Measurements from ENCODE around the gene CCDC117. TPM values are rescaled to one million over a fixed set of nuclear protein-coding genes. Genes with fewer than 3 reads are reported as not detected.
A peak's percentile ranks its signal among the peaks of the same experiment; 100 is the strongest.

Gene CCDC117
- total and polyA plus RNA-seq, 7 experiments from 2014 or later, result 8.7 to 33.5 (median 19.7) TPM

DNA sequence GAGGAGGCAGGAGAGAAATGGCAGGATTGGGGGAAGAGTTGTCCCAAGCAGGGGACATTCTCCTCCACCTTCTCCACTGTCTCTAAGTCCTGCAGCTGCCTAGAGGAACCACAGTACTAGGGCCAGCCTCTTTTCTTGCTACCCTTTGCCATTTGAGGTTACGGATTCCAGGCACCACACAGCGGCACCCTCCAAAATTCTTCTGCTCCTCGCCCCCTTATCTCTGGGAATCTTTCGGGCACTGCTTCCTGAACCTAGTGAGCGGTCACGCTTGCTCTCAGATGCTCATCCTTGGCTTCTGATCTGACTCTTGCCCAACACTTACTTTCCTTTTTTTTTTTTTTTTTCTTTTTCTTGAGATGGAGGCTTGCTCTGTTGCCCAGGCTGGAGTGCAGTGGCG, 54.4 kb downstream of the CCDC117 start:
- DNase-seq (no peak), ATAC-seq (no peak)
- no peak overlapping the region for H3K27ac ChIP-seq (ENCODE audit: low read depth, low read length)
- H3K4me1 ChIP-seq (ENCODE audit: control insufficient read depth in 2 of 2, insufficient read depth in 2 of 2, low read length in 2 of 2), result peaks cover 13 to 27% of the 10 kb centered on the region in 2 donors
- peaks cover 0 to 42% (median 7%) of the 10 kb centered on the region in 5 donors for H3K36me3 Mint-ChIP-seq
- H3K27me3 ChIP-seq (ENCODE audit: control insufficient read depth in 2 of 2, insufficient read depth in 2 of 2, low read length in 2 of 2), result no peaks in the 10 kb centered on the region
- peak overlapping the region in 1 of 9 donors; percentile 62 for H3K27ac Mint-ChIP-seq
- ChIA-PET CTCF (interaction anchor here (0.6 to 6.0 kb wide), 3 partner anchors 24 to 226 kb away, joined by 4 to 82 read pairs (median 34); no protein-coding TSS in a partner anchor), POLR2A (interaction anchor here (2.5 kb wide), 1 partner anchor 37 kb away, joined by 15 read pairs; no protein-coding TSS in a partner anchor)
- no peaks in the 10 kb centered on the region for H3K36me3 ChIP-seq (ENCODE audit: control insufficient read depth in 2 of 3, insufficient read depth in 3 of 3, low read length in 3 of 3)
- H3K9me3 ChIP-seq (ENCODE audit: control insufficient read depth in 2 of 3, low read length in 3 of 3), result no peaks in the 10 kb centered on the region
- no peaks in the 10 kb centered on the region for H3K27me3 Mint-ChIP-seq
- intact Hi-C loops (cut with micrococcal nuclease), result loop anchor here in 1 of 2 donors (5.0 kb wide), 1 partner anchor 805 kb away; no protein-coding TSS in a partner anchor
- H3K9me3 Mint-ChIP-seq, result no peaks in the 10 kb centered on the region
- no peak overlapping the region for H3K4me3 Mint-ChIP-seq
- H3K4me3 ChIP-seq (ENCODE audit: low read length), result no peak overlapping the region
- peaks cover 25 to 58% (median 40%) of the 10 kb centered on the region in 7 donors for H3K4me1 Mint-ChIP-seq

DNA sequence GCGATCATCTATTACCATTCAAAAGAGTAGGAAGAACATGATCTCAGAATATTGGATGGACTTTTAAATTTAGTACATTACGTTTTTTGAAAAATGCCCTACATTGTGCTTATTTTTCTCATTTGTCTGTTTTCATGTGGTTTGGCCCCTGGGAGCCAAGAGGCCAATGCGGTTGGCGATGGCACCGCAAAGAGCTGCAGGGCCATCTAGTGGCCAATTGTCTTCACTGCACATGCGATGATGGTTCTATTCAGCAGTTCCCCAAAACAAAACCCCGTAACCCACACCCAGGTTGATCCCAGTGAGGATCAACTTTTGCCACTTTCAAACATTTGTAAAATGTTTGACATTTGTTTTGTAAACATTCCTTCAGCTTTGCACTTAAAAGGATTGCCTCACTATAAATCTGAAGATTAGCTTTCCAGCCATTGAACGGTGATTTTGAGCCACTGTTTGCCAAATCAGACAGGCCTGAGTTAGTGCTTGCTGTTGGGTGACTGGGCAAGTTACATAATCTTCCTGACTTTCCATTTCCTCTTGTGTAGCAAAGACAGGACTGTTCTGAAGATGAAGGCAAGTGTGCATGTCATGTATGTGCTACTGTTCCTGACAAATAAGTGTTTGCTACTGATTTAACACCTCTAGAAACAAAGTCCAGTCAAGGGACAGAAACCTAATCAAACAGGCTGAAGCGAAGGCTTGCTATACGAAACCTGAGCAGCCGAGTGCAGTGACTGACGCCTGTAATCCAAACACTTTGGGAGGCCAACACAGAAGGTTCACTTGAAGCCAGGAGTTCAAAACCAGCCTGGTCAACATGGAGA, 57.1 kb downstream of the CCDC117 start:
- Histone ChIP-seq H3K36me3 (ENCODE audit: control insufficient read depth in 2 of 3, insufficient read depth in 3 of 3, low read length in 3 of 3) (no peaks in the 10 kb centered on the region), H3K27me3 (ENCODE audit: control insufficient read depth in 2 of 2, insufficient read depth in 2 of 2, low read length in 2 of 2) (no peaks in the 10 kb centered on the region), H3K4me3 (ENCODE audit: low read length) (no peak overlapping the region), H3K9me3 (ENCODE audit: control insufficient read depth in 2 of 3, low read length in 3 of 3) (no peaks in the 10 kb centered on the region), H3K4me1 (ENCODE audit: control insufficient read depth in 2 of 2, insufficient read depth in 2 of 2, low read length in 2 of 2) (peaks cover 6 to 7% of the 10 kb centered on the region in 2 donors), H3K27ac (ENCODE audit: low read depth, low read length) (no peak overlapping the region)
- ChIA-PET POLR2A (interaction anchor here (1.3 to 3.5 kb wide), 8 partner anchors 22 to 229 kb away, joined by 3 to 46 read pairs (median 15); partner anchors contain the start of gene XBP1), CTCF (interaction anchor here (0.6 to 6.0 kb wide), 24 partner anchors 10 to 626 kb away, joined by 3 to 82 read pairs (median 4); partner anchors contain the start of genes KREMEN1 and XBP1)
- ATAC-seq, result peak; percentile 95
- Mint-ChIP-seq H3K4me3 (peak overlapping the region; percentile 39 to 75 (median 59)), H3K36me3 (peaks cover 0 to 41% (median 5%) of the 10 kb centered on the region in 5 donors), H3K27me3 (no peaks in the 10 kb centered on the region), H3K27ac (peak overlapping the region in 6 of 9 donors; percentile 33 to 87 (median 66)), H3K9me3 (no peaks in the 10 kb centered on the region), H3K4me1 (peaks cover 8 to 44% (median 27%) of the 10 kb centered on the region in 7 donors)
- peak; percentile 50 to 74 (median 69) for DNase-seq
- intact Hi-C loops (cut with micrococcal nuclease), result loop anchor here (1.0 to 5.0 kb wide), 7 partner anchors 27 to 807 kb away; partner anchors contain the start of genes CCDC117 (in 1 of the 2) and HSCB (in 1 of the 2)

DNA sequence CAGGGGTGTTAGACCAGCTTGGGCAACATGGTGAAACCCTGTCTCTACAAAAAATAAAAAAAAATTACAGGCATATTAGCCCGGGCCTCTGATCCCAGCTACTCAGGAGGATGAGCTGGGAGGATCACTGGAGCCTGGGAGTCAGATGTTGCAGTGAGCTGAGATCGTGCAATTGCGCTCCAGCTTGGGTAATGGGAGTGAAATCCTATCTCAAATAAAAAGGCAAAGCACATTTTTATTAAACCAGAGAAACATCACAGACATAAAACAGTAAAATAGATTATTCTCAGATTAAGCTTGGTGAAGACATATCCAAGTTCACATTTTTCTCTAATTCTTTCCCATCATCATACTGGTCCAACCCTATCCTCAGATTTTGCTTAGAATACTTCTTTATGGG, 57.9 kb downstream of the CCDC117 start:
- CTCF ChIA-PET, result interaction anchor here (0.6 to 6.0 kb wide), 8 partner anchors 26 to 230 kb away, joined by 3 to 82 read pairs (median 4); partner anchors contain the start of gene XBP1
- H3K4me1 ChIP-seq (ENCODE audit: control insufficient read depth in 2 of 2, insufficient read depth in 2 of 2, low read length in 2 of 2), result peaks cover 6 to 7% of the 10 kb centered on the region in 2 donors
- H3K4me1 Mint-ChIP-seq, result peaks cover 8 to 40% (median 22%) of the 10 kb centered on the region in 7 donors
- POLR2A ChIA-PET, result interaction anchor here (1.3 to 3.5 kb wide), 5 partner anchors 22 to 230 kb away, joined by 4 to 46 read pairs (median 15); partner anchors contain the start of gene XBP1
- H3K36me3 ChIP-seq (ENCODE audit: control insufficient read depth in 2 of 3, insufficient read depth in 3 of 3, low read length in 3 of 3), result no peaks in the 10 kb centered on the region
- H3K36me3 Mint-ChIP-seq, result peaks cover 3 to 38% (median 8%) of the 10 kb centered on the region in 5 donors
- no peak overlapping the region for H3K4me3 ChIP-seq (ENCODE audit: low read length)
- H3K4me3 Mint-ChIP-seq, result no peak overlapping the region
- H3K27me3 ChIP-seq (ENCODE audit: control insufficient read depth in 2 of 2, insufficient read depth in 2 of 2, low read length in 2 of 2), result no peaks in the 10 kb centered on the region
- H3K9me3 Mint-ChIP-seq, result no peaks in the 10 kb centered on the region
- H3K9me3 ChIP-seq (ENCODE audit: control insufficient read depth in 2 of 3, low read length in 3 of 3), result no peaks in the 10 kb centered on the region
- intact Hi-C loops (cut with micrococcal nuclease), result no loop called here
- H3K27me3 Mint-ChIP-seq, result no peaks in the 10 kb centered on the region
- H3K27ac Mint-ChIP-seq, result no peak overlapping the region
- ATAC-seq (no peak), DNase-seq (no peak)
- H3K27ac ChIP-seq (ENCODE audit: low read depth, low read length), result no peak overlapping the region

DNA sequence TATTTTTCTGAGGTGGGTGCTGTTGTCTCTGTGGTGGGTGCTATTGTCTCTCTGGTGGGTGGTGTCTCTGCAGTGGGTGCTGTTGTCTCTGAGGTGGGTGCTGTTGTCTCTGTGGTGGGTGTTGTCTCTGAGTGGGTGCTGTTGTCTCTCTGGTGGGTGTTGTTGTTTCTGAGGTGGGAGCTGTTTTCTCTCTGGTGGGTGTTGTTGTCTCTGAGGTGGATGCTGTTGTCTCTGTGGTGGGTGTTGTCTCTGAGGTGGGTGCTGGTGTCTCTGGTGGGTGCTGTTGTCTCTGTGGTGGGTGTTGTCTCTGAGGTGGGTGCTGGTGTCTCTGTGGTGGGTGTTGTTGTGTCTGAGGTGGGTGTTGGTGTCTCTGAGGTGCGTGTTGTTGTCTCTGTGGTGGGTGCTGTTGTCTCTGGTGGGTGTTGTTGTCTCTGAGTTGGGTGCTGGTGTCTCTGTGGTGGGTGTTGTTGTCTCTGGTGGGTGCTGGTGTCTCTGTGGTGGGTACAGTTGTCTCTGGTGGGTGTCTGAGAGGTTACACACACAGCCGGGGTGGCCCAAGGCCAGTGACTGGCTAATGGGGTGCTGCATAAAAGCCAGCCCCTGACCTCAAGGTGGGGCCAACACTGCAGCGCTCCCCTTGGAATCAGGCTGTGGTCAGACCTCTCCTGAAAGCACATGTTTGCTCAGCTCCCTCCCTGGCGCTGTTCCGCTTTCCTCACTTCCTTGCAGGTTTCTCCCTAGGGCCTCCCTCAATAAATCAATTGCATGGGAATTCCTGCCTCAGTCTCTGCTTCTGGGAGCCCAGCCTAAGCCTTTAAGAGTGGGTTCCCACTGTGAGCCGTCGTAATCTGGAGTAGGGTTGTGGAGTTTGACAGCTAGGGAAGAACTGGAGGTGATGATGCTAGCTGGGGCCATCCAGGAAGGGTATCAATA, 58.9 kb downstream of the CCDC117 start:
- peak overlapping the region in 1 of 9 donors; percentile 74 for H3K27ac Mint-ChIP-seq
- POLR2A ChIA-PET, result interaction anchor here (3.1 kb wide), 1 partner anchor 231 kb away, joined by 15 read pairs; no protein-coding TSS in a partner anchor
- H3K27ac ChIP-seq (ENCODE audit: low read depth, low read length), result no peak overlapping the region

DNA sequence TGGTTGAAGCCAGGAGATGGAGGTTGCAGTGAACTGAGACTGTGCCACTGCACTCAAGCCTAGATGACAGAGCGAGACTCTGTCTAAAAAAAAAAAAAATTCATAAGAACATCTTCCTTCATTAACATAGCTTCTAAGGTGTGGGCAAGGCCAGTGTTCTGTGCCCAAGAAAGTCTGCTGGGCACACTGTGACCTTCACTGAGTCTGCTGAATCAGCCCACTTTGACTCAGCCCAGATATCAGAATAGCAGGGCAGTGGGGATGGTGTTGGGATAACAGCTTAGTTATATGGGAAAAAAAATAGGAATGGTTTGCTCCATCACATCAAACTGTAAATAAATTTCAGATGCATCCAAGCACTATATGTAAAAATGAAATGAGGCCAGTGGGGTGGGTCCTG, 60.2 kb downstream of the CCDC117 start:
- Mint-ChIP-seq H3K36me3 (peaks cover 3 to 22% (median 14%) of the 10 kb centered on the region in 5 donors), H3K9me3 (no peaks in the 10 kb centered on the region), H3K27me3 (no peaks in the 10 kb centered on the region), H3K27ac (no peak overlapping the region), H3K4me1 (peaks cover 8 to 29% (median 14%) of the 10 kb centered on the region in 7 donors), H3K4me3 (no peak overlapping the region)
- Histone ChIP-seq H3K4me3 (ENCODE audit: low read length) (no peak overlapping the region), H3K27ac (ENCODE audit: low read depth, low read length) (no peak overlapping the region), H3K4me1 (ENCODE audit: control insufficient read depth in 2 of 2, insufficient read depth in 2 of 2, low read length in 2 of 2) (peaks cover 6 to 7% of the 10 kb centered on the region in 2 donors), H3K36me3 (ENCODE audit: control insufficient read depth in 2 of 3, insufficient read depth in 3 of 3, low read length in 3 of 3) (no peaks in the 10 kb centered on the region), H3K9me3 (ENCODE audit: control insufficient read depth in 2 of 3, low read length in 3 of 3) (no peaks in the 10 kb centered on the region), H3K27me3 (ENCODE audit: control insufficient read depth in 2 of 2, insufficient read depth in 2 of 2, low read length in 2 of 2) (no peaks in the 10 kb centered on the region)
- DNase-seq, result no peak
- no peak for ATAC-seq
- intact Hi-C loops (cut with micrococcal nuclease), result no loop called here
- ChIA-PET POLR2A (interaction anchor here (0.6 to 0.8 kb wide), 3 partner anchors 9 to 235 kb away, joined by 3 to 4 read pairs (median 3); no protein-coding TSS in a partner anchor), CTCF (interaction anchor here (1.2 to 6.0 kb wide), 2 partner anchors 44 to 236 kb away, joined by 3 to 82 read pairs; no protein-coding TSS in a partner anchor)

More for the DNA sequence above, 58.9 kb downstream of the CCDC117 start:
- peaks cover 8 to 37% (median 19%) of the 10 kb centered on the region in 7 donors for H3K4me1 Mint-ChIP-seq
- no peak overlapping the region for H3K4me3 Mint-ChIP-seq
- Histone ChIP-seq H3K4me3 (ENCODE audit: low read length) (no peak overlapping the region), H3K36me3 (ENCODE audit: control insufficient read depth in 2 of 3, insufficient read depth in 3 of 3, low read length in 3 of 3) (no peaks in the 10 kb centered on the region), H3K27me3 (ENCODE audit: control insufficient read depth in 2 of 2, insufficient read depth in 2 of 2, low read length in 2 of 2) (no peaks in the 10 kb centered on the region), H3K4me1 (ENCODE audit: control insufficient read depth in 2 of 2, insufficient read depth in 2 of 2, low read length in 2 of 2) (peaks cover 6 to 7% of the 10 kb centered on the region in 2 donors), H3K9me3 (ENCODE audit: control insufficient read depth in 2 of 3, low read length in 3 of 3) (no peaks in the 10 kb centered on the region)
- no peaks in the 10 kb centered on the region for H3K9me3 Mint-ChIP-seq
- no peak for ATAC-seq
- no peak for DNase-seq
- CTCF ChIA-PET, result interaction anchor here (0.7 to 6.0 kb wide), 5 partner anchors 25 to 230 kb away, joined by 3 to 82 read pairs (median 3); no protein-coding TSS in a partner anchor
- no peaks in the 10 kb centered on the region for H3K27me3 Mint-ChIP-seq
- intact Hi-C loops (cut with micrococcal nuclease), result no loop called here
- H3K36me3 Mint-ChIP-seq, result peaks cover 4 to 33% (median 10%) of the 10 kb centered on the region in 5 donors
